NCI-H524 treated with DMSO at 0.1 percent for 48 hours (cell line): ENCODE measurements around the gene ADAP2.
A peak's percentile ranks its signal among the peaks of the same experiment; 100 is the strongest.
"Not testable (repeated sequence)": the region's sequence is repeated elsewhere in the genome, so short reads cannot be mapped to it uniquely, and the experiment has no call there.

Source experiments
- DNase-seq: peaks from one replicate; lab custom pipeline; 2025; lab: John Stamatoyannopoulos, UW

Gene ADAP2

GRCh38 chr17:30970831-30971567 is 49.3 kb downstream of the ADAP2 start, which contains the start of gene RNF135:
RNF135 (plus strand) TSS chr17:30971039; CDS start chr17:30971074, 35 bp downstream.
- DNase-seq, result peak; percentile 59

DNA sequence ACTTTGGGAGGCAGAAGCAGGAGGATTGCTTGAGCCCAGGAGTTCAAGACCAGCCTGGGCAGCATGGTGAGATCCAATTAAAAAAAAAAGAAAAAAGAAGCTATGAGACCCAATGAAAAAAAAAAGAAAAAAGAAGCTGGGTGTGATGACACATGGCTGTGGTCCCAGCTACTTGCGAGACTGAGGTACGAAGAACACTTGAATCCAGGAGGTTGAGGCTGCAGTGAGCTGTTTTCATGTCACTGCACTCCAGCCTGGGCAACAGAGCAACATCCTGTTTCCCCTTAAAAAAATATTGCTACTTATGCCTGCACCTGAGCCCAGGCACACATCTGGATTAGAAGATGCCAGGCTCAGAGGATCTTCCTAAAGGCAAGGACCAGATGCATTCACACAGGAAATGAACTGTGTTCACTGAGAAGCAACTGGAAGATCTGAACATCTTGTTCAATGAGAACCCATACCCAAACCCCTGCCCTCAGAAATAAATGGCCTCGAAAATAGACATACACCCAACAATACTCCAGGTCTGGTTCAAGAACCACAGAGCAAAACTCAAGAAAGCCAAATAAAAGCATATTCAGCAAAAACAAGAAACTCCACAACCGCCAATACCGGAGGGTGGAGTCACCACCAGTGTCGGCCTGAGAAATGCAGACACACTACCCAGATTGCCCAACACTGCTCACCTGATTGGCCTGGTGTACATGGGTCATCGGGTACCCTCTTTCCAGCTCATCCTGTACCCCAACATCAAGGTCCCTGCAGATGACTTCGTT is 53.5 kb downstream of the ADAP2 start:
- DNase-seq, result no peak

DNA sequence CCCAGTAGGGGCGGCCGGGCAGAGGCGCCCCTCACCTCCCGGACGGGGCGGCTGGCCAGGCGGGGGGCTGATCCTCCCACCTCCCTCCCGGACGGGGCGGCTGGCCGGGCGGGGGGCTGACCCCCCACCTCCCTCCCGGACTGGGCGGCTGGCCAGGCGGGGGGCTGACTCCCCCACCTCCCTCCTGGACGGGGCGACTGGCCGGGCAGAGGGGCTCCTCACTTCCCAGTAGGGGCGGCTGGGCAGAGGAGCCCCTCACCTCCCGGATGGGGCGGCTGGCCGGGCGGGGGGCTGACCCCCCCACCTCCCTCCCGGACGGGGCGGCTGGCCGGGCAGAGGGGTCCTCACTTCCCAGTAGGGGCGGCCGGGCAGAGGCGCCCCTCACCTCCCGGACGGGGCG is 58.2 kb downstream of the ADAP2 start:
- DNase-seq, result not testable (repeated sequence)

DNA sequence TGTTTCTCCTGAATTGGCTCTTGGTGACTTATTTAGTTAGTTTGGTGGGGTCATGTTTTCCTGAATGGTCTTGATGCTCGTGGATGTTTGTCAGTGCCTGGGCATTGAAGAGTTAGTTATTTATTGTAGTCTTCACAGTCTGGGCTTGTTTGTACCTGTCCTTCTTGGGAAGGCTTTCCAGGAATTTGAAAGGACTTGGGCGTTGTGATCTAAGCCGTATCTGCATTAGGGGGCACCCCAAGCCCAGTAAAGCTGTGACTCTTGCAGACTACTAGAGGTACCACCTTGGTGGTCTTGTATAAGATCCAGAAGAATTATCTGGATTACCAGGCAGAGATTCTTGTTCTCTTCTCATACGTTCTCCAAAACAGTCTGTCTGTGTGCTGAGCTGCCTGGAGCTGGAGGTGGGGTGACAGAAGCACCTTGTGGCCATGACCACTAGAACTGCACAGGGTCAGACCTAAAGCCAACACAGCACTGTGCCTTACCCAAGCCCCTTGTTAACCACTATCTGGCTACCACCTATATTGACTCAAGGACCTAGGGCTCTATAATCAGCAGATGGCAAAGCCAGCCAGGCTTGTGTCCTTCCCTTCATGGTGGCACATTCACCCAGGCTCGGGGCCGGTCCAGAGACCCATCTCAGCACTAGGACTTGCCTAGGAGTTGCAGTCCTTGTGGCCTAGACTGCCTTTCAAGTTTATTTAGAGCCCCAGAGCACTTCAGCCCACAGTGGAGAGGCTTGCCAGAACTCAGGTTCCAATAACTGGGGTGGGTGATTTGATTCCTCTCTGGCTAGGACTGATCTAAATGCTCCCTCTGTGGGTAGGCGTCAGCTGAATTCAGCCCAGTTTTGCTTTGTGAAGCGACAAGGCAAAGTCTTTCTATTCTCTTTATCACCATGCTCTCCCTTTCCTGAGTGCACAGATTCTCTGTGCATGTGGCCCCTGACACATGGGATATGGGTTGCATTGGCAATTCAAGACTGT is 60.1 kb downstream of the ADAP2 start:
- DNase-seq, result no peak

DNA sequence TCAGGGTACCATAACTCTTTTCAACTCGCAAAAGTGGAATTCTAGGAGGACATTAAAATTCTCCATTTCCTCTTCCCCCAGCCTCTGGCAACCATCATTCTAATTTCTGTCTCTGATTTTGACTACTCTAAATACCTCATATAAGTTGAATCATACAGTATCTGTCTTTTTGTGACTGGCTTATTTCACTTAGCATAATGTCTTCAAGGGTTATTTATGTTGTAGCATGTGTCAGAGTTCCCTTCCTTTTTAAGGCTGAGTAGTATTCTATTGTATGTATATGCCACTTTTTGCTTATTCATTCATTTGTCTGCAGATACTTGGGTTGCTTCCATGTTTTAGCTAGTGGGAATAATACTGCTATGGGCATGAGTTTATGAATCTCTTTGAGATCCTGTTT is 61.1 kb downstream of the ADAP2 start:
- DNase-seq, result no peak

DNA sequence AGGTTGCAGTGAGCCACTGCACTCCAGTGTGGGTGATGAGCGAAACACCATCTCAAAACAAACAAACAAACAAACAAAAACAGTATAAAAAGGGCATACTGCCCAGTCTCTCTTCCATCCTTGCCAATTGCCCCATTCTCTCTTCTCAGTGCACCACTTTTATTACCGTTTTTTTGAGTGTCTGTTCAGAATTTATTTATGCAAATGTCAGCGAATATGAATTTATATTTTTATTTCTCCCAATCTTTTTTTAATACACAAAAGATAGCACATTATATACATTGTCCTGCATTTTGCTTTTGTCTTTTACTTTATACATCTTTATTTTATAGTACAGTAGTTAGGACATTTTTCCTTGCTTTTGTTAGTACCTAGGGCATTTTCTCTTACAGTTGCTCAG is 68.7 kb downstream of the ADAP2 start:
- no peak for DNase-seq

DNA sequence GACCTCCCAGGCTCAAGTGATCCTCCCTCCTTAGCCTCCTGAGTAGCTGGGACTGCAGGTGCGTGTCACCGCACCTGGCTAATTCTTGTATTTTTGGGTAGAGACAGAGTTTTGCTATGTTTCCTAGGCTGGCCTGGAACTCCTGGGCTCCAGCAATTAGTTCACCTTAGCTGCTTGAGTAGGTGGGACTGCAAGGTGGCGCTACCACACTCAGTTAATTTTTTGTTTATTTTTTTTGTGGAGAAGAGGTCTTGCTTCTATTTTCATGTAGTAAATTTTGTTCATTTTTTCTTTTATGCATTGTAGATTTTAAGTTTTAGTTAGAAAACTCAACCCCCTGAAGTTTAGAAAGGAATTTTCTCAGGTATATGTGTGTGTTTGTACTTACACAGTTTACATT is 70.8 kb downstream of the ADAP2 start:
- no peak for DNase-seq

DNA sequence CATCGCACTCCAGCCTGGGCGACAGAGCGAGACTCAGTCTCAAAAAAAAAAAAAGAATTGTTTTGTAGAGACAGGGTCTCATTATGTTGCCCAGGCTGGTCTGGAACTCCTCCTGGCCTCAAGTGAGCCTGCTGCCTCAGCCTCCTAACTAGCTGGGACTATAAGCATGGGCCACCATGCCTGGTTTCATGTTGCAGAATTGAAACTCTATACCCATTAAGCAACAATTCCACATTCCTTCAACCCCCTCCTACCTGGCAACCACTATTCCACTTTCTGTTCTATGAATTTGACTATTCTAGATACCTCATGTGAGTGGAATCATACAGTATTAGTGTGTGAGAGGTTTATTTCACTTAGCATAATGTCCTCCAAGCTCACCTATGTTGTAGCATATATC is 73.6 kb downstream of the ADAP2 start:
- no peak for DNase-seq

GRCh38 chr17:30996486-30996885 is 74.7 kb downstream of the ADAP2 start:
- no peak for DNase-seq

DNA sequence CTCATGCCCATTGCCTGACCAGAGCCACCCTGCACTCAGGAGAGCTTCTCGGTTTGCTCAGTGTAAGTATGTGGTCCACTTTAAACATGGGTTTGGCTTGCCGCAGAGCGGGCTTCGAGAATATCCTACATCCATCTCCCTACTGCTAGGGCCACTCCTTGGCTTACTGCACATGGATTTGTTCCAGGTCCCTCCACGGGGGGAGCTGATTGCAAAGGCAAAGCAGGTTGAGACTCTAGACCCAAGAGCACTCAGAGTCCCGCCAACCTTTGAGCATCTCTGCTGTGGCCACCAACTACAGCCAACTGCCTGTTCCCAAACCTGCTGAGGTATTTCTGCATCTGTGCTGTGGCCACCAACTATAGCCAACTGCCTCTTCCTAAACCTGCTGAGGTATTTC is 75.5 kb downstream of the ADAP2 start:
- no peak for DNase-seq

GRCh38 chr17:30997842-30998241 is 76.1 kb downstream of the ADAP2 start:
- no peak for DNase-seq

DNA sequence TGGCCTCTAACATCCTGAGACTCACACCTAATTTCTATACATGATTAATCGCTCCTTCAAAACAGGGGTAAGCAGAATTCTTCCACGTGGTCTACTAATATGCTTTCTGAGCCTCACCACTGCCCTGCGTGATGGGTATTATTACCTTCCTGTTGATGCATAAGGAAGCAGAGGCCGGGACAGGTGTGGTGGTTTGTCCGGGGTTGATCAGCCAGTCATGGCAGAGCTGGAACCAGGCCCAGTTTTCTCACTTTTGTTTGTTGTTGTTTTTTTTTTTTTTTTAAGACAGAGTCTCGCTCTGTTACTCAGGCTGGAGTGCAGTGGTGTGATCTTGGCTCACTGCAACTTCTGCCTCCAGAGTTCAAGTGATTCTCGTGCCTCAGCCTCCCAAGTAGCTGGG is 80.3 kb downstream of the ADAP2 start:
- no peak for DNase-seq

DNA sequence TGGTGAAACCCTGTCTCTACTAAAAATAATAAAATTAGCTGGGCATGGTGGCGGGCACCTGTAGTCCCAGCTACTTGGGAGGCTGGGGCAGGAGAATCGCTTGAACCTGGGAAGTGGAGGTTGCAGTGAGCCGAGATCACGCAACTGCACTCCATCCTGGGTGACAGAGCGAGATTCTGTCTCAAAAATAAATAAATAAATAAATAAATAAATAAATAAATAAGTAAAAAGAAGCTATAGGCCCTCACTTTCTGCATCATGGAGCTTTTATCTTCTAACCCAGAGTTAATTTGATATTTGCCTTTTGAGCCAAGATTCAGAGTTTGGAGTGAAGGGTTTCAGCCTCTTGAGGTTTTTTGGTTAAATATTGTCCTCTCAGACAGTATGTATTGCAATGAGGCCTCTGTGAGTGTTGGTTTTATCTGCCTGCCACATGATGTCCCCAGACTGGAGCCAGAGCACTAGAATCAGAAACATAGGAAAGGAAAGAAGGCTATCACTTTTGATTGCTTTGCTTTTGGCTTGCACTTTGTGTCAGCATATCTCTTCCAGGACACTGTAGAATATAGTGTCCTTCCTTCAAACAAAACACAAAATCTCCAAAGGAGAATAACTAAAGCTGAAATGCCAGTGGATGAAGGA is 81.6 kb downstream of the ADAP2 start:
- DNase-seq, result no peak

DNA sequence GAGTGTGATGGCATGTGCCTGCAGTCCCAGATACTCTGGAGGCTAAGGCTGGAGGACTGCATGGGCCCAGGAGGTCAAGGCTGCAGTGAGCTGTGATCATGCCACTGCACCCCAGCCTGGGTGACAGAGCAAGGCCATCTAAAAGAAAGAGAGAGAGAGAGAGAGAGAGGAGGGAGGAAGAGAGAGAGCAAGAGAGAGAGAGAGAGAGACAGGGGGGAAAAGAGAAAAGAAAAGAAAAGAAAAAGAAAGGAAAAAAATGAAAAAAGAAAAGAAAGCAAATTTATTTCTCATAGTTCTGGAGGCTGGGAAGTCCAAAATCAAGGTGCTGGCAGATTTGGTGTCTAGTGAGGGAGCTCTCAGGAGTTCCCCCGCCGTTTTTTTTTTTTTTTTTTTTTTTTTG is 82.4 kb downstream of the ADAP2 start:
- no peak for DNase-seq

GRCh38 chr17:31007695-31008373 is 86.1 kb downstream of the ADAP2 start:
- no peak for DNase-seq

- DNase-seq, result no peak
These were observed 86.8 kb downstream of the ADAP2 start for GRCh38 chr17:31008374-31009041.
